AG09309 (cell line): ENCODE results near the gene ZNF627.
A peak's percentile ranks its signal among the peaks of the same experiment; 100 is the strongest.

Source experiments
- DNase-seq: peaks from one replicate; pipeline ENCODE4 v3.0.0-alpha.2; 2010; ENCODE audit warnings: low read depth
- H3K4me3 ChIP-seq: 2 replicates; pipeline ENCODE4 v1.5.1; 2011; ENCODE audit warnings: mild to moderate bottlenecking, low read depth, low read length, moderate library complexity; ENCODE audit not compliant: control insufficient read depth
- CTCF ChIP-seq: IDR thresholded peaks from 2 replicates; pipeline ENCODE4 v1.5.1; 2011; ENCODE audit warnings: mild to moderate bottlenecking, low read depth, low read length, inconsistent platforms; ENCODE audit not compliant: insufficient read depth, control insufficient read depth; ENCODE audit errors: missing control alignments

Gene ZNF627

DNA sequence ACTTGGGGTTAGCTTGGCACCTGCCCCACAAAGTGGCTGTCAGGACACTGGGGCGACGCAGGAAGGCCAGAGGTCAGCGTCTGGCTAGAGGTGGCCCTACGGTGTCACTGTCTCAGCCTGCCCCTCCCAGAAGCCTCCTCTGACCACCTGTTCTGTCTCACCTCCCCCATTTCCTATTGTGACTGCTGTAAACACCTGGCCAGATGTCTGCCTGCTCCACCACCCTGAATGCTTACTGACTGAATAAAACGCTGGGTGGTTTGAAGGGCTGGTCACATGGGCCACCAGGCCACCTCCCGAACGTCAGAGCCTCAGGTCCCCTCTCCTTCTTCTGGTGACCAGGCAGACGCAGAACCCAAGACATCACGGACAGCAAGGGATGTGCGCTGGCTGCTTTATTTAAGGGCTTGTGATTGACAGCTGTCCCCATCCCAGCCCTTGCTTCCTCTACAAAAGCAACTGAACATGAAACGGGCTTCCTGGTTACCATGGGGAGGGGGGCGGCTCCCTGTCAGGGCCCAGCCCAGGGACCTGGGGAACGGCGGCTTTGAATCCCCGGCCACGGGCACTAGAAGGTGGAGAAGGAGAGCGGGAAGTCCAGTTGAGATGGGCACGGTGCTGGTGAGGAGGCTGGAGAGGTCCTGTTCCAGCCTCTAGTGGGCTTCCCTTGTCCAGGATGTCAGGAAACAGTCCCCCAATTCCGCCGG, 44.5 kb upstream of the ZNF627 start:
- DNase-seq = no peak
- TF ChIP-seq CTCF = no peak

DNA sequence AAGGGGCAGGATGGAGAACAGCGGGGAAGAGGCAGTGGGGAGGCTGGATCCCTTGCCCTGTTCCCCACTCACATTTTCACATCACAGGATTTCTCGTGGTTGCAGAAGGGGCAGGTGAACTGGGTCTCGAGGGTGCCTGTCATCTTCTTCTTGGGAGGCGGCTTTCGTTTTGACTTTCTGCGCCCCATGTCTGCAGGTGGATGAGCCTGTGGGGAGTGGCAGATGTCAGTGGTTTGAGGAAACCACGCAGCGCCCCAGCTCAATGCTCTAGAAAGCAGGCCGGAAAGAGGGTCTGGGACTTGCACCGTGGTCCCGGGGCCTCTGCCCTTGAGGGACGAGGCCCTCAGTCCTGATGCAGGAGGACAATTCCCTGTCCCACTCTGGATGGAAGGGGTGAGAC, 43.1 kb upstream of the ZNF627 start:
- TF ChIP-seq CTCF = no peak
- DNase-seq = no peak
- H3K4me3 ChIP-seq = no peak overlapping the region

More for the DNA sequence above, 44.5 kb upstream of the ZNF627 start:
- H3K4me3 ChIP-seq = no peak overlapping the region

DNA sequence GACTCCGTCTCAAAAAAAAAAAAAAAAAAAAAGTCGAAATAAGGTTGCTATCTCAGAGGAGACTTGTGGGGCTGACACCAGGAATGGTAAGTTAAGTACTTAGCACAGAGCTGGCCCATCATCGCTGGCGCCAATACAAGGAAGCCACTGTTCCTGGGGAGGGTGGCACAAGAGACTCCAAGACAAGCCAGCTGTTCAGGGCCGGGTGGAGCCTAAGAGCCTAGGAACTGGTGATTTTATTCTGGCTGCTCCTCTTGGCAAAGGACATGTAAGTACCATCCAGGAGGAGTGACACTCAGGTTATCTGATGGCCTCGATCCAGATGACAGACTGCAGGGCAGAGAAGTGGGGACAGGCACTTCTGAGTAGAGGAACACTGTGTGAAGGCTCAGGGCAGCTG, 42.0 kb upstream of the ZNF627 start:
- no peak for TF ChIP-seq CTCF
- no peak for DNase-seq
- H3K4me3 ChIP-seq = no peak overlapping the region

GRCh38 chr19:11556634-11557420, 40.5 kb upstream of the ZNF627 start:
- DNase-seq = no peak
- TF ChIP-seq CTCF = no peak
- no peak overlapping the region for H3K4me3 ChIP-seq

- peak within 1 kb of the TSS; percentile 90 for H3K4me3 ChIP-seq
- peak; percentile 31 for TF ChIP-seq CTCF
- peak; percentile 88 for DNase-seq
Measured at GRCh38 chr19:11558881-11559828, 38.1 kb upstream of the ZNF627 start, which contains the start of gene ELOF1. Gene ELOF1 (minus strand): TSS chr19:11559230. CDS start chr19:11554347, 4,883 bp downstream.

GRCh38 chr19:11560404-11561051, 36.8 kb upstream of the ZNF627 start:
- no peak overlapping the region for H3K4me3 ChIP-seq
- peak; percentile 71 for TF ChIP-seq CTCF
- peak; percentile 25 for DNase-seq
